ENCODE data around the gene DIO1. TPM values are rescaled to one million over a fixed set of nuclear protein-coding genes. Genes with fewer than 3 reads are reported as not detected.

The DIO1 gene
- total and polyA plus RNA-seq, 9 of the 15 experiments (the other 6 are each of a cell fraction or from before 2014, with no cell fraction given): not detected

DNA sequence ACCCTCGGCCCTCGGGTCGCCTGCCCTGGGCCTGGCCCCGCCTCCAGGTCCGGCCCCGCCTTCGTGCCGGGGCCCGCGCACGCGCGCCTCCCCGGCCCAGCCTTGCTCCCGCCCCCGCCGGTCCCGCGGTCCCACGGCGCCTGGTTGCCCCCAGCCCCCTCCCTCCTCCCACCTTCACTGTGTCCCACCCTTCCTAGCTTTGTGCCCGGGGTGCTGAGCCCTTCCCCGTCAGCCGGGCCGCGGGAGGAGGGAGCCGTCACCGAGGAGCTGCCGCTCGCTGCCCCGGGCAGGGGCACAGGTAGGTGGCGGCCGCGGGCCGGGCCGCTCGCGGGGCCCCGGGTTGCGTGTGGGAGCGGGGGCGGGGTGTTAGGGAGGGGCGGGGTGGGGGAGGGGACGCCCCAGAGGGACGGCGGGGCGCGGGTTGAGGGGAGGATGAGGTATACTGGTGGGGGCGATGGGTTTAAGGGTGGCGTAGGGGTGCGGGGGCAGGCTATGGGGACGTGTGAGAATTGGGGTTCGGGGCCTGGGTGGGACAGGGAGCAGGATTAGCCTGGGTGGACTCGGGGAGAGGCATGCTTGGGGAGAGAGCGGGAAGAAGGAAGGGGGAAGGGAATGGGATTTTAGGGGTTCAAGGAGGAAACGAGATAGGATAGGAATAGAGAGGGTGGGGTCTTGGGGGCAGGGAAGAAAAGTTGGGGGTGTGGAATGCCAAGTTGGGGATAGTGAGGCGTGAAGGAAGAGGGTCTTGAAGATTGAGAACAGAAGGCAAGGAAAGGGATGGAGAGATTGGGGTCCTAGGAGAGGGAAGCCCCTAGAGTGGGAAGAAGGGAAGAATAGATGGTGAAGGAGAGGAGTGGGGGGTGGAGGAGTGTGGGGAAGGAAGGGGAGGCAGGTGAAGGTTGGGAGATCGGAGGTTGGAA lies 52.5 kb downstream of the DIO1 start, which contains the start of gene LRRC42 (continued):
- TF ChIP-seq, protein P1, sequence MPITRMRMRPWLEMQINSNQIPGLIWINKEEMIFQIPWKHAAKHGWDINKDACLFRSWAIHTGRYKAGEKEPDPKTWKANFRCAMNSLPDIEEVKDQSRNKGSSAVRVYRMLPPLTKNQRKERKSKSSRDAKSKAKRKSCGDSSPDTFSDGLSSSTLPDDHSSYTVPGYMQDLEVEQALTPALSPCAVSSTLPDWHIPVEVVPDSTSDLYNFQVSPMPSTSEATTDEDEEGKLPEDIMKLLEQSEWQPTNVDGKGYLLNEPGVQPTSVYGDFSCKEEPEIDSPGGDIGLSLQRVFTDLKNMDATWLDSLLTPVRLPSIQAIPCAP (CRISPR knock-in tag; IDR thresholded peaks at IDR 0.05; ENCODE audit: borderline replicate concordance): no peak
- TF ChIP-seq MBD2 (IDR thresholded peaks at IDR 0.05; ENCODE audit: borderline replicate concordance, low read depth): no peak
- TF ChIP-seq ELF1 (tag; IDR thresholded peaks at IDR 0.05): no peak
- TF ChIP-seq, protein P2, sequence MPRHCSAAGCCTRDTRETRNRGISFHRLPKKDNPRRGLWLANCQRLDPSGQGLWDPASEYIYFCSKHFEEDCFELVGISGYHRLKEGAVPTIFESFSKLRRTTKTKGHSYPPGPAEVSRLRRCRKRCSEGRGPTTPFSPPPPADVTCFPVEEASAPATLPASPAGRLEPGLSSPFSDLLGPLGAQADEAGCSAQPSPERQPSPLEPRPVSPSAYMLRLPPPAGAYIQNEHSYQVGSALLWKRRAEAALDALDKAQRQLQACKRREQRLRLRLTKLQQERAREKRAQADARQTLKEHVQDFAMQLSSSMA (CRISPR knock-in tag; IDR thresholded peaks at IDR 0.05): no peak
- peak in 1 of 2 experiments; percentile 76; a peak in 1 of 4 replicates for TF ChIP-seq HDAC1 (IDR thresholded peaks at IDR 0.05)
- TF ChIP-seq HCFC1 (IDR thresholded peaks at IDR 0.05; ENCODE audit: low read depth, low read length): no peak
- peak; percentile 22; the same call in 1 of the 2 replicates for TF ChIP-seq CBX1 (IDR thresholded peaks at IDR 0.05; ENCODE audit: low read depth)
- no peak for TF ChIP-seq SMARCC2 (IDR thresholded peaks at IDR 0.05; ENCODE audit: low read depth)
- TF ChIP-seq, protein P3, sequence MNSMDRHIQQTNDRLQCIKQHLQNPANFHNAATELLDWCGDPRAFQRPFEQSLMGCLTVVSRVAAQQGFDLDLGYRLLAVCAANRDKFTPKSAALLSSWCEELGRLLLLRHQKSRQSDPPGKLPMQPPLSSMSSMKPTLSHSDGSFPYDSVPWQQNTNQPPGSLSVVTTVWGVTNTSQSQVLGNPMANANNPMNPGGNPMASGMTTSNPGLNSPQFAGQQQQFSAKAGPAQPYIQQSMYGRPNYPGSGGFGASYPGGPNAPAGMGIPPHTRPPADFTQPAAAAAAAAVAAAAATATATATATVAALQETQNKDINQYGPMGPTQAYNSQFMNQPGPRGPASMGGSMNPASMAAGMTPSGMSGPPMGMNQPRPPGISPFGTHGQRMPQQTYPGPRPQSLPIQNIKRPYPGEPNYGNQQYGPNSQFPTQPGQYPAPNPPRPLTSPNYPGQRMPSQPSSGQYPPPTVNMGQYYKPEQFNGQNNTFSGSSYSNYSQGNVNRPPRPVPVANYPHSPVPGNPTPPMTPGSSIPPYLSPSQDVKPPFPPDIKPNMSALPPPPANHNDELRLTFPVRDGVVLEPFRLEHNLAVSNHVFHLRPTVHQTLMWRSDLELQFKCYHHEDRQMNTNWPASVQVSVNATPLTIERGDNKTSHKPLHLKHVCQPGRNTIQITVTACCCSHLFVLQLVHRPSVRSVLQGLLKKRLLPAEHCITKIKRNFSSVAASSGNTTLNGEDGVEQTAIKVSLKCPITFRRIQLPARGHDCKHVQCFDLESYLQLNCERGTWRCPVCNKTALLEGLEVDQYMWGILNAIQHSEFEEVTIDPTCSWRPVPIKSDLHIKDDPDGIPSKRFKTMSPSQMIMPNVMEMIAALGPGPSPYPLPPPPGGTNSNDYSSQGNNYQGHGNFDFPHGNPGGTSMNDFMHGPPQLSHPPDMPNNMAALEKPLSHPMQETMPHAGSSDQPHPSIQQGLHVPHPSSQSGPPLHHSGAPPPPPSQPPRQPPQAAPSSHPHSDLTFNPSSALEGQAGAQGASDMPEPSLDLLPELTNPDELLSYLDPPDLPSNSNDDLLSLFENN (IDR thresholded peaks at IDR 0.05; ENCODE audit: low read depth in 2 of 2, low read length in 2 of 2): no peak
- no peak for TF ChIP-seq ARHGAP35 (IDR thresholded peaks at IDR 0.05; ENCODE audit: partially characterized antibody)
- TF ChIP-seq MIER1 (IDR thresholded peaks at IDR 0.05; ENCODE audit: low read depth): no peak
- no peak for TF ChIP-seq RBM22 (IDR thresholded peaks at IDR 0.05; ENCODE audit: low read depth, low read length, poor library complexity, severe bottlenecking)
- TF ChIP-seq POLR2AphosphoS2 (IDR thresholded peaks at IDR 0.05; ENCODE audit: low read length): no peak
- 0 out of 2 replicates have a peak, but pooled peaks have one; percentile 19 for TF ChIP-seq NBN (IDR thresholded peaks at IDR 0.05; ENCODE audit: low read depth)
- peak; percentile 73 for TF ChIP-seq HDGF (IDR thresholded peaks at IDR 0.05)
- TF ChIP-seq, protein P4, sequence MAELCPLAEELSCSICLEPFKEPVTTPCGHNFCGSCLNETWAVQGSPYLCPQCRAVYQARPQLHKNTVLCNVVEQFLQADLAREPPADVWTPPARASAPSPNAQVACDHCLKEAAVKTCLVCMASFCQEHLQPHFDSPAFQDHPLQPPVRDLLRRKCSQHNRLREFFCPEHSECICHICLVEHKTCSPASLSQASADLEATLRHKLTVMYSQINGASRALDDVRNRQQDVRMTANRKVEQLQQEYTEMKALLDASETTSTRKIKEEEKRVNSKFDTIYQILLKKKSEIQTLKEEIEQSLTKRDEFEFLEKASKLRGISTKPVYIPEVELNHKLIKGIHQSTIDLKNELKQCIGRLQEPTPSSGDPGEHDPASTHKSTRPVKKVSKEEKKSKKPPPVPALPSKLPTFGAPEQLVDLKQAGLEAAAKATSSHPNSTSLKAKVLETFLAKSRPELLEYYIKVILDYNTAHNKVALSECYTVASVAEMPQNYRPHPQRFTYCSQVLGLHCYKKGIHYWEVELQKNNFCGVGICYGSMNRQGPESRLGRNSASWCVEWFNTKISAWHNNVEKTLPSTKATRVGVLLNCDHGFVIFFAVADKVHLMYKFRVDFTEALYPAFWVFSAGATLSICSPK (IDR thresholded peaks at IDR 0.05; ENCODE audit: borderline replicate concordance): peak; percentile 86; the same call in 1 of the 2 replicates
- TF ChIP-seq, protein P5, sequence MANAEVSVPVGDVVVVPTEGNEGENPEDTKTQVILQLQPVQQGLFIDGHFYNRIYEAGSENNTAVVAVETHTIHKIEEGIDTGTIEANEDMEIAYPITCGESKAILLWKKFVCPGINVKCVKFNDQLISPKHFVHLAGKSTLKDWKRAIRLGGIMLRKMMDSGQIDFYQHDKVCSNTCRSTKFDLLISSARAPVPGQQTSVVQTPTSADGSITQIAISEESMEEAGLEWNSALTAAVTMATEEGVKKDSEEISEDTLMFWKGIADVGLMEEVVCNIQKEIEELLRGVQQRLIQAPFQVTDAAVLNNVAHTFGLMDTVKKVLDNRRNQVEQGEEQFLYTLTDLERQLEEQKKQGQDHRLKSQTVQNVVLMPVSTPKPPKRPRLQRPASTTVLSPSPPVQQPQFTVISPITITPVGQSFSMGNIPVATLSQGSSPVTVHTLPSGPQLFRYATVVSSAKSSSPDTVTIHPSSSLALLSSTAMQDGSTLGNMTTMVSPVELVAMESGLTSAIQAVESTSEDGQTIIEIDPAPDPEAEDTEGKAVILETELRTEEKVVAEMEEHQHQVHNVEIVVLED (CRISPR knock-in tag; IDR thresholded peaks at IDR 0.05): no peak
- TF ChIP-seq ZNF766 (CRISPR knock-in tag; conservative IDR thresholded peaks at IDR 0.05): peak; percentile 71
